GM19467 (cell line): Measurements from ENCODE around the gene RCOR1.
"Not testable (repeated sequence)": the region's sequence is repeated elsewhere in the genome, so short reads cannot be mapped to it uniquely, and the experiment has no call there.

Experiments
- ATAC-seq: cut with Tn5 transposase; IDR thresholded peaks from one replicate; pipeline ENCODE4 v1.9.1; 2021; ENCODE audit warnings: mild to moderate bottlenecking, moderate library complexity; ENCODE audit not compliant: unreplicated experiment

RCOR1 gene

DNA sequence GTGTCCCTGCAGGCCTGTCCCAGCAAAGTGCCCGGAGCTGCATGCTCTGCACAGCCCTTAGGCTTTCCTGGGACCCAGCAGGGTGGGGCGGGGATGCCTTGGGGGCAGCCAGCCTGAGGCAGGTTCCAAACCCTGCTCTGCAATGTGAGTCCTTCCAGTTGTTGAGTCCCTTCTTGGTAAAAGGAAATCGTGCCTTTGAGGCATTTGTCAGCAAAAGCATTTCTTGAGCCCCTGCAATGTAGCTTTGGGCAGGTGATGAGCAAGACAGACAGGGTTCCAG is 146.7 kb downstream of the RCOR1 start:
- ATAC-seq, result no peak

DNA sequence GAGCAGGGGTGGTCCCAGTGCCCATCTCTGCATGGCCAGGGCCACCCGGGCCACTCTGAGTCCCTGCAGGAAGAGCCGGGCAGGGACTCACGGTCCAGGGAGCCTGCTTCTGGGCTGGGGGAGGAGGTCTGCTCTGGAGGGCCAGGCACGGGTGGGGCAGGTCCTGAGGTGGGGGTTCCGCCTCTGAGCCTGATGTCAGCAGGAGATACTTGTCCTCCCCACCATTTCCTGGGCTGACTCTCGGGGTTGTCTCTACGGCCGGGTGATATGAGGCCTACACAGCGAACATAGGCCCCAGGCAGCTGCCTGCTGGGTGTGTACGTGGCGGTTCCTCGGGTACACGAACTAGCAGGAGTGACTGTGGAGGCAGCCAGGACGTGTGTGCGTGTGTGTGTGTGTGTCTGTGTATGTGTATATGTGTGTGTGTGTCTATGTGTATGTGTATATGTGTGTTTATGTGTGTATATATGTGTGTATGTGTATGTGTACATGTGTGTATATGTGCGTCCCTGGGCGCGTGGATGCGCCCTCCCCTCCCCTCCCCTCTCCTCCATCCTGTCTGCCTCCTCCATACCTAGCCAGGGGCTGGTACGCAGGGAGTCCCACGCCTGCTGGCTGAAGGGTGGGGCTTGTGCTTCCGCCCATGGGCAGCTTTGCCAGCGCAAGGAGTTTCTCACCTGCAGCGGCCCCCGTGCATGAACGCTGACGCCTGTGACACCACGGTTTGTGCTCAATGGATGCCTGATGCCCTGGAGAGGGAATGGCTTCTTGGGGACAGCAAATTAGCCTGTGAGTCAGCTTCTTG is 154.4 kb downstream of the RCOR1 start:
- no peak for ATAC-seq

DNA sequence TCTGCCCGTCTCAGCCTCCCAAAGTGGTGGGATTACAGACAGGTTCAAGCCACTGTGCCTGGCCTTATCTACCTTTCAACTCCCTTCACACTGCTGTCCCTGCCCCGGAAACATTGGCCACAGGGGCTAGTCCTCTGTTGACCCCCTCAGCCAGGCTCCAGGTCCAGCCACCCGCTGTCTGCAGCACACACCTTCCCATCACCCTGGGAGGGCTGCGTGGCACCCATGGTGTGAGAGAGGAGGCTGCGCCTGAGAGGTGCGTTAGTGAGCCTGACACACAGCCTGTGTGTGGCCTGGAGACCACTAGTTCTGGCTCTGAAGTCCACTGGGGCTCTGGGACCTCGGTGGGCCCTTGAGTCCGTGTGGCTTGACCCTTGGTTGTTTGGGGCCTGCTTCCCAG is 156.4 kb downstream of the RCOR1 start:
- ATAC-seq, result no peak

DNA sequence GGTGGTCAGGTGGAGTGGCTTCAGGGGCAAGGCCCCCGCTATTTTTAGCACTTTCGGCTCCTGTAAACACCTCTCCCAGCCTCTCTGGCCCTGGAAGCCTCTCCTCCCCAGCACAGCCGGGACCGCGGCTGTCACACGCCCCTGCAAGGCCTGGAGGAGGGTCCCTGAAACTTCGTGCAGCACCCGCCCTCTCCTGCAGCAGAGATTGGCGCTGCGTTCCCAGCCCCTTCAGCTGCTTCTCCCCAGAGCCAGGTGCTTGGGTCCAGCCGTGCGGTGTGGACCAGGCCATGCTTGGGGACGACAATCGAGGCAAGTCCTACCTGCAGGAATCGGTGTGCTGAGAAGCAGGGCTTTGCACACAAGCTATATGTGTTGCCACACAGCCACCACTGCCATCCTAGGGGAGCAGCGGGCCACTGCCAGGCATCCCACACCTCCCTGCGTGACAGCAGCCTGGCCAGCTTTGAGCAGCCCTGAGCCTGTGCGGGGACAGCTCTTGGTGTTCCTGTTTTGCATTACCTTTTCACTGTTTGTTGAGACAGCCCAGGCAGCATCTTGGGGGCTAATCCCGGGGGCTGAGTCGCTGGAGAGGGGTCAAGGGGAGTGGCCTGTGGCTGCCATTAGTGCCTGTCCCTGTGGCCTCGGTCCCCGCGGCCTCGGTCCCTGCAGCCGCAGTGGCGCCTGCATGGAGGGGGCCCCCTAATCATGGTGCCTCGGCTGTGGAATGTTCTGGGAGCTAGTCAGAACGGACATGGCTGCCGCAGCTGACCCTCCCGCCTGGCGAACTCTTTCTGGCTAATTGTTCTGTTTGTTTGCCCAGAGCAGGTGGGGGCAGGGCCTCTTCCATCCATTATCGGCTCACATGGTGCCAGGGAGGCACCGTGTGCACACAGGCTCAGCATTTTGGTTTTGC is 157.2 kb downstream of the RCOR1 start:
- no peak for ATAC-seq

DNA sequence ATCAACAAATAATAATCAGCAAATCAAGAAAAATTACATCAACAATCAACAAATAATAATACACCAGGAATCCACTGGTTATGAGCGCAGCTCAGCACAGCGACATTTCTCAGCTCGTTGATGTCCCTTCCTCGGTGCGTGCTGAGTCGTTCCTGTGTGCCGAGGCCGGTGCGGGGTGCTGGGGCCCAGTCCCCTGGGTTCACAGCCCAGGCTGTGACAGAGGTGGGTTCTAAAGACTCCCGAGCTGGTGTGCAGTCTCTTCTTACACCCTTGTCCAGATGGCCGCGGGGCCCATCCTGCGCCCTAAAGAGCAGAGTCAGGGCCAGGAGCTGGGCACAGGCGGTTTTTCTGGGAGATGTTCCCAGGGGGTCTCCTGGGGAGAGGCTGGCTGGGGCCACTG is 157.9 kb downstream of the RCOR1 start:
- no peak for ATAC-seq

DNA sequence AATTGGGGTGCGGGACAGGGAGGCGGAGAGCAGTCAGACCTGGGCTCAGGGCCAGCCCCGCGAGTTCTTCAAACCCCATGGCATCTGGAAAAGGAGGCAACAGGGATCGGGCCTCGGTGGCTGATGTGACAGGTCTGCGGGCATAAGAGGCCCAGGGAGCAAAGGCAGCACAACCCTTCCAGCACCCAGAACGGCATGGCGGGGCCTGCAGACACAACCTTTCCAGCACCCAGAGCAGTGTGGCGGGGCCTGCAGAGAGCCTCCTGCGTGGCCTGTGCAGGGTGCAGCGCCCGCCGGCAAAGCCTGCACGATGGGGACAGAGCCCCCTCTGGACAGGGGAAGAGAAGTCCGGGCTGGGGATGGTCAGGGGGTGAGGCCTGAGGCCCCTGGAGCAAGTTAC is 158.6 kb downstream of the RCOR1 start:
- no peak for ATAC-seq

DNA sequence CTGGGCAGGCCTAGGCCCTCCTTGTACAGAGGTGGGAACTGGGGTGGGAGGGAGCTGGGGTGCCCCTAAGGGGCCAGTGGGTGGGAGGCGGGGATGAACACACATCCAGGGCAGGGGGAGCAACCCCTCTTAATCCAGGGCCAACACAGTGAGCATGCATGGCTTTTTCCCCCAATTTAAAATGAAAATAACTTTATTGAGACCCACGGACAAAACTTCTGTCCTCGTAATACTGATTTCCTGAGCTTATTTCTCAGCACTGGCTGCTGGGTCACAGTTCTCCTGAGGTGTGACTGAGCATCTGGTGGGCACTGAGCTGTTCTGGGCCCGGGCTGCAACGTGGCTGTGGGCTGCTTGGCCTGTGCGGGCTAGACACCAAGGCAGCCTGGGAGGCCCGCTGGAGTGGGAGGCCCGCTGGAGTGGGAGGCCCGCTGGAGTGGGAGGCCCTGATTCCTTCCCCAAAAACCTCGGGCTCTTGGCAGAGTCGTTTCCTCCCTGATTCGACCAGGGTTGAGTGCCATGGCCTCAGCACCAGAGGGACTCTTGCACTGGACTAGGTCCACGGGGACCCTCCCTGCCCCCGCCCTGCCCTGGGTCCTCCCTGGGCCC is 159.9 kb downstream of the RCOR1 start:
- no peak for ATAC-seq

DNA sequence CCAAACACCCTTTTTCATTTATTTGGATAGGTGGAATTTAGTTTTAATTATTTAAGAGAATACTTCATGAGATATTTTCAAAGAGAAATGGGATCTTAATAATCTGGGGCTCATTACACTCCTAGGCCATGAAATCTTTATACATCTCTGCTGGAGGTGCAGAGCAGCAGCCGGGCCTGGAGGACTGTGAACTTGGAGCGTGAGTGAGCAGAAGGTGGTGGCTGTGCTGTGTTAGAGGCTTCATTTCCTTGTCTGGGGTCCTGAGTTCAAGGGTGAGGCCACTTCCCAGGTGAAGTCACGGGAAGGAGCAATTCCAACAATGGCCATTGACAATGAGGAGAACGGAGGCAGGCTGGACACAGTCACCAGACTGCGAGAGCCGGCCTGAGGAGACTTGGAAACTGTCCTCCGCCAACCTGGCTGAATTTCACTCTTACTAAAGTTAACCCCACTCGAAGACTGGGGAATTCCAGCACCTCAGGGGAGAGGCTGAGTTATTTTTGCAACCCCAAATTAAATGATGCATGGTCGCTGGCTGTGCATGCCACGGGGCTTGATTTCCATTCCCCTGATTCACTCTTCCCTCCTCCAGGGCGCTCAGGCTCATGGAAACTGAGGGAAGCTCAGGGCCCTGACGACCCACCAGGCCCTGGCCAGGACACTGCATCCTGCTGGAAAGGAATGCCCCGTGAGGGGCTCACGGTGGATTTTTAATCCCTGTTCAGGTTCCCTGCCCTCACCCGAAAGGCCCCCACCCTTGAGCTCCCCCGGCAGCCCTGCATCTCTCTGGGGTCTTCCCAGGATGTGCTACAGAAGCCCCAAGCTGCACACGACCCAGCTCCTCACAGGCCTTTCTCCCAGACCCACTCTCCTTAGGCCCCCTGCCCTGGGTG is 162.2 kb downstream of the RCOR1 start:
- no peak for ATAC-seq

DNA sequence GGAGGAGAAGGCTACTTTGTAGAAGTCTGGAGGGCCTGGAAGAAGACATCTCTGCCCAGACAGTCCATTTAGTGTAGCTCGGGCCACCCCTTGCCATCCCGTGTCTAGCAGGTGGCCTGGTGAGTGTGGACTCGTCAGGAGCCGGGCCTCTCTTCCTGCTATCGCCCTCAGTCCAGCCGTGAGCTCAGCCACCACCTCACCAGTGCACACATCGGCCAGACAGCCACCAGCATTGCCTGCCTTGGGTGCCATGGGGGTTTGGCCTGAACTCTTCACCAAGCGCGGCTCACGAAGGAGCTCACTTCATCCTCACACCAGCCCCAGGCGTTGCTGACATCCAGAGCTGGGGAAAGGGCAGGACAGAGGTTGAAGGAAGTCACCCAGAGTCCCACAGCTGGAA is 165.2 kb downstream of the RCOR1 start:
- ATAC-seq, result no peak

DNA sequence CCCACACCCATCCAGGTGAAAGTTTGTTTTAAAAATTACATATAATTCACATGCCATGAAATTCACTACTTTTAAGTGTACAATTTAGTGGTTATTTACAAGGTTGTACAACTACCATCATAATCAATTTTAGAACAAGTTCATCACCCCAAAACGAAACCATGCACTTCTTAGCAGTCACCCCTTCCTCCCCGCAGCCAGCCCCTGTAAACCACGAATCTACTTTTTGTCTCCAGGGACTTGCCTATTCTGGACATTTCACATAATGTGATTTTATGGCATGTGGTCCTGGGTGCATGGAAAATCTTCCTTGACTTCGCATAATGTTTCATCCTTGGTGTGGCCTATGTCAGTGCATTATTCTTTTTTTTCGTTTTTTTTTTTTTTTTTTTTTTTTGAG is 165.6 kb downstream of the RCOR1 start:
- no peak for ATAC-seq

DNA sequence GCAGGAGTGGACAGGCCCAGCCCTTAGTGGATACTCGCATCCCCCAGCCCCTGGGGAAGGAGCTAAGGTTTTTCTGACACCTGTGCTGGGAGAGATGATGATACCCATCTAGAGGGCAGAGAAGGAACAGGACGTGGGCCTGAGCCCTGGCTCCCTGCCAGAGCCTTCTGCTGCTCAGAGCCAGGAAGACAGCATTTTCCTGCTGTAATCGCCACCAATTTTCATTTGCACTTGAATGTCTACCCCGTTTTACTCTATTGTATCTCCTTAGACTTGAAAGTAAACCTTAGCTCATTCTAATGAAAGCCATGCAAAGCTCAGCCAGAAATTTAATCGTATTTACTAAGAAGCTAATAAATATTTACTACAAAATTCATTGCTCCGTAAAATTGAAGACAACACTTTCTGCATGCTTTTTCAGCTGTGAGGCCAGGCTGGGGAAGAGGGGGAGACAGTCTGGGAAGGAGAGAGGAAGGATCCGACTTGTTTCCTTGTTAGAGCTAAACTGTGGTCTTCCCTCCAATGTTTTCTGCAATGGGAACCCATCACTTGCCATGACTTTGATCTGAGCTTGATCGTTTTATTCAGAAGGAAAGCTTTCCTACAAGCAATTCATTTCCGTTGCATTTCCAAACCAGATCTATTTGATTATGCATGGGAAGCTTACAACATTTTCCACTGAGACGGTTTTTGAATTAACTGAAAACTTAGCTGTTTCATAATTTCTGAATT is 167.2 kb downstream of the RCOR1 start:
- ATAC-seq, result no peak

DNA sequence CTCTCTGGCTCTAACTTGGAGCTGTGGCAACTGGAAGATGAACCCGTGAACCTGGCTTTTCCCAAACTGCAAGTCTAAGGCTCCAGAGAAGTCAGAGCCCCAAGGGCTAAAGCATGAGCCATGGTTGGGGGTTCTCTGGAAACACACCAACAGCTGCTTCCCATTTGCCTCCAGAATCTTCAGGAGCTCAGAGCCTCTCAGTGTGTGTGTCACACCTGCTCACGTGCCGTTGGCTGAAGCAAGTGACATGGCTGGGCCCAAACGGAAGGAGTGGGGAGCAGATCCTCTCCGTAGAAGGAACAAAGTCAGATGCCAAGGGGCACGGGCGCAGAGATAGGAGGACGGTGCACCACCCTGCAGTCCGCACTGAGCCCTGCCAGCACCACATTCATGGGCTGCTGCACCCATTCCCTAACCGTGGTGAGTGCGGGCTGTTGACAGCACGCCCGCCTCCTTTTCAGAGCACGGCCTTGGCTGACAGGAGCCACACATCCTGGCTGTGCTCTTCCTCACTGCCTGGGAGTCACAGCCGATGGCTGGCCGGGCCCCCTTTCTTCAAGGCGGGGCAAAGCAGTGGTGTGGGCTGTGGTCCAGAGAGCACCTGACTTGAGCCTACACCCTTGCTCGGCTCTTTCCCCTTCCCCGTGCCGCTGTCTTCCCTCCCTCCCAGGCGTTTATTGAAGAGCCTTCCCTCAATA is 168.2 kb downstream of the RCOR1 start:
- no peak for ATAC-seq

DNA sequence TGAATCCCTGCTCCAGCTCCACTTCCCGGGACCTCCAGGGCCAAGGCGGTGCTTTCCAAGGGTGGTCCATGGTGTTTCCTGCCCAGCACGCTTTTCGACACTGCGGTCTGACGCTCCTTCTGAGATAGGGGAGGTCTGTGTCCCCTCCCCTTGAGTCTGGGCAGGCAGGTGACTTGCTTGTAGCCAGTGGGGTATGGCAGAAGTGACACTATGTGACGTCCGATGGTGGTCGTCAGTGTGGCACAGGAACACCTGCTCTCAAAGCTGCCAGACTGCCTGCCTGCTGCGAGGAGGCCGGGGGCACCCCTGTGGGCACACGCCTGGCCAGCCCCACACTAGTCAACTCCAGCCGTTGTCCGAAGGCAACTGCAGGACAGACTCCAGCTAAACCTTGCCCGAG is 168.8 kb downstream of the RCOR1 start:
- ATAC-seq, result no peak

DNA sequence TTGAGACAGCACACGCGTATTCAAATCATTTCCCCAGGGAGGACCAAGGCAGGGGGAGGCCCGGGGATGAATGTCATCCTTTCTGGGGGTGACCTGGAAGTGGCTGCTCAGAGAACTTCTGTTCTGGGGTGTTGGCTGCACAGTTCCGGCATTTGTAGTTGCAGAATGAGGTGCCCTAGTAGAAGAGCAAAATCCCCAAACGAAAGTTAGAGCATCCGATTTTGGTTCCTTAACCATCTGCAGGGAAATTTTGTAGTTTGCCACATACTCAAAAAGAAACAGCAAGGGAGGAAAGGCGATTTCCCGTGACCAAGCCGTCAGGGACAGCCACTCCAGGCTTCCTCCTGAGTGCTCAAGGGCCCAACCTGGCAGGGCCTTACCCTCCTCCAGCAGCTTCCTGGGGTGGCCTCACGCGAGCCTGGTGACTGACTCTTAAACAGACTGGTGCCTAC is 171.8 kb downstream of the RCOR1 start:
- peak; percentile 61 for ATAC-seq

DNA sequence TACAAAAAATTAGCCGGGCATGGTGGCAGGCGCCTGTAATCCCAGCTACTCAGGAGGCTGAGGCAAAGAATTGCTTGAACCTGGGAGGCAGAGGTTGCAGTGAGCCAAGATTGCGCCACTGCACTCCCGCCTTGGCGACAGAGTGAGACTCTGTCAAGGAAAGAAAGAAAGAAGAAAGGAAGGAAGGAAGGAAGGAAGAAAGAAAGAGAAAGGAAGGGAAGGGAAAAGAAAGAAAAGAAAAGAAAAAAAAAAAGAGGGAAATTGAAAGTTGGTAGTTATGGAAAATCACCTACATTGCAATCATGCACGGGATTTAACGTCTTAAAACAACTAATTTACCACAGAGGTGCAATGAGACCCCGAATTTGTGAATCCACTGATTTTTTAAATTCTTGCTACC is 173.3 kb downstream of the RCOR1 start:
- ATAC-seq, result not testable (repeated sequence)

DNA sequence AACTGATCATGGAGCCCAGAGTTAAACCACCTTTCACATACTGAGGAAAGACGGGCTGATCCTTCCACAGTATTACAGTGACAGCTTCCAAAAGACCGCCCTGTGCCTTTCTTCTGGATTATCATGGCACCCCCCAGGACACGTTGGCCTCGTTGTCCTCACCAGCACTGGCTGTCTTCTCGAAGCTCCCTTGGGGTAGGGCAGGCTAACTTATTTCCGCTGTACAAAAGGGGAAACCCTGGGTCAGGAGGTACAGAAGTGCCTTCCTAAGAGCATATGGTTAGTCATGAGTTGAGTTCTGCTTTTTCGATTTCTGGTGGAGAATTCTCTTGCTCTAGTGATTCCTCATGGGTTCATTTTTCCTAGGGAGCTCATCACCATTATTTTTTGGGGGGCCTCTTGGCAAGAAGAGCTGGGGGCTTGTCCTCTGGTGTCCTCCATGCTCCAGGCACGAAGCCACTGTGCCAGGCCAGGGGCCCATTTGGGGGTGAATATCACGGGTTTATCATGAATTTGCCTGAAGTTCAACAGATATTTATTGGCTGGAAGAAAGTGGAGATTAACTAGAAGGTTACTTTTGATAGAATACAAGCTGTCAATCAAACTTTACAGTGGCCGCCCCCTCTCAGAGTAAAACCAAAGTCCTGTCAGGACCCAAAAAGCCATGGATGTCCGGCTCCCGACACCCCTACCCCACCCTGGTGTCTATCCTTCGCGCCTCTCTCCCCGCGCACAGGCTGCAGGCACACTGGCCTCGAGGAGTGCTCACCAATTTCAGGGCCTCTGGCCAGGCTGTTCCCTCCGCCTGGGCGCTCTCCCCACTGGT is 176.0 kb downstream of the RCOR1 start:
- ATAC-seq, result no peak

DNA sequence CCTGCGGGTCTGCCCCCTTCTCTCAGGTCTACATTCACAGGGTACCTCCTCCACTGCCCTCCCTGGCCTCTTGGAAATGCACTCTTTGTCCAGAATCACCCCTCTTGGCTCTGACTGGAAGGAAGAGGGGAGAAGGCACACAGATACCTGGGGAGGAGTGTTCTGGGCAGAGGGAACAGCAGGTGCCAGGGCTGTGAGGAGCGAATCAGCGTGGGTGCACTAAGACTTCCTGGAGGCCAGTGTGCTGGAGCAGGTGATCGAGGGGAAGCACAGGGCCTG is 176.5 kb downstream of the RCOR1 start:
- no peak for ATAC-seq

DNA sequence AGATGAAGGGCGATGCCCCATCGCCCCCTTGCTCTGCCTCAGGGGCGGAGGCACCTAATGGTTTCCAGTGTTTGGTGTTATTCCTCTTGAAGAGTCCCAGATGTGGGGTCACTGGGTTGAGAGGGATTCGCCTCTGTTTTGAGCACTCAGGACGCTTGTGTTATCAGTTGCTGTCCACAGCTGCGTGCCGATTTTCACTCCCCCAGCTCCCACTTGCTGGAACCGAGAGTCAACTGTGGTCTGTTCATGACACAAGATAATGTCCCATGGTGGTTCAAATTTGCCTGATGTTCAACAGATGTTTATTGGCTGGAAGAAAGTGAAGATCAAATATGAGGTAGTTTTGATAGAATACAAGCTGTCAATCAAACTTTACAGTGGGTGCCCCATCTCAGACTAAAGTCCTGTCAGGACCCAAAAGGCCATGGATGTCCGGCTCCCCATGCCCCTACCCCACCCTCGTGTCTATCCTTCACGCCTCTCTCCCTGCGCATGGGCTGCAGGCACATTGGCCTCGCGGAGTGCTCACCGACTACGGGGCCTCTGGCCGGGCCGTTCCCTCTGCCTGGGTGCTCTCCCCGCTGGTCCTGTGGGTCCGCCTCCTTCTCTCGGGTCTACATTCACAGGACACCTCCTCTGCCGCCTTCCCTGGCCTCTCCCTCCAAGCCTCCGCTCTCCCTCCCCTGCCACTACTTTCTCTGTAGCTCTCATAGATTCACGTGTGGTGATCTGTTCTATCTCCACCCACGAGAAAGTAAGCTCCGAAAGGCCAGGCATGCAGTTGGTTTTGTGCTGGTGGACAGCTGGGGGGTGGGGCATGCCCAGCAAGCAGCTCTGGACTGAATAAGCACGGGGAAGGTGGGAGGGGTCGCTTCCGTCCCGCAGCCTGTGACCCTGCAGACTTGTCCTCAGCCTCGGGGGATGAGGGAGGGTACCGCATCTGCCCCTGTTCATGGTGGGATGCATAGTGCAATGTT is 178.0 kb downstream of the RCOR1 start:
- no peak for ATAC-seq
